ENCODE results near the gene URI1. TPM values are rescaled to one million over a fixed set of nuclear protein-coding genes. Genes with fewer than 3 reads are reported as not detected.
"Not testable (repeated sequence)": the region's sequence is repeated elsewhere in the genome, so short reads cannot be mapped to it uniquely, and the experiment has no call there.

URI1 gene
- total RNA-seq, 2 experiments from 2014 or later: 48.3 to 60.8 TPM

GRCh38 chr19:29966142-29966541 is 24.1 kb downstream of the URI1 start:
- H3K4me3 Mint-ChIP-seq; H3K36me3 Mint-ChIP-seq; H3K9me3 Mint-ChIP-seq (ENCODE audit: low read depth); H3K27me3 Mint-ChIP-seq; DNase-seq; H3K27ac Mint-ChIP-seq; ATAC-seq: not testable (repeated sequence)
- H3K4me1 Mint-ChIP-seq: peaks cover 47% of the 10 kb centered on the region
- CTCF ChIA-PET: interaction anchor here (0.8 to 1.5 kb wide), 6 partner anchors 12 to 80 kb away, joined by 3 to 4 read pairs (median 3); partner anchors contain the start of gene URI1

DNA sequence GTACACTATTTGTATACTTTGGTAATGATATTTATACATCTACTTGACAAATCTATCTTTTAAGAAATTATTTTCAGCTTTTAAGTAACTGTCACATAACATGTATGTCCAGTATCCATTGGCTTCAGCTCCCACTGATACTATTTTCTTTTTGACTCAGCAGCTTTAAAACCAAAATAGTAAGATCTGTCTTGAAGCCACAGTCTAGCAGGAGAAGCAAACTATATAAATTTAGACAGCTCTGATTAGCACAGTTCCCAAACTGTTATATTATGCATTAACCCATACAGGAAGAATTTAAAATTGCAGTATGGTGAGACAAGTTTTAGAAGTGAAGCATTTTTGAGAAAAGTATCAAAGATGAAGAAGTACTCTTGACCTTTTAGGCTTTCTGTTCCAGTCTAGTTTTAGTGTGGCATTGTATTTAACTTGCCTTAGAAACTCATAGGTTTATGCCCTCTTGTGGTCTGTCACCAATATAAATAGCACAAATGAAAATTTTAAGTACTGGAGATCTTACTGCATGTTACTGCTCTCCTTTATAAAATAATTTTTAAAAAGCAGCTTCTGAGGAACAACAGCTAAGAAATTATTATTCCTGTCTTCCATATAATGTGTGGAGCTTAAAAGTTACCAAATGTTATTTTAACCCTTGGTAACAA is 24.7 kb downstream of the URI1 start:
- H3K4me3 Mint-ChIP-seq: no peak overlapping the region
- no peak overlapping the region for H3K27ac Mint-ChIP-seq

GRCh38 chr19:29967623-29968022 is 25.6 kb downstream of the URI1 start:
- CTCF ChIA-PET: interaction anchor here (1.3 to 1.5 kb wide), 2 partner anchors 16 to 78 kb away, joined by 3 read pairs; no protein-coding TSS in a partner anchor
- Mint-ChIP-seq H3K4me3 (no peak overlapping the region), H3K4me1 (peaks cover 38% of the 10 kb centered on the region), H3K36me3 (peaks cover 1% of the 10 kb centered on the region), H3K9me3 (ENCODE audit: low read depth) (no peaks in the 10 kb centered on the region), H3K27ac (no peak overlapping the region), H3K27me3 (no peaks in the 10 kb centered on the region)
- DNase-seq (no peak), ATAC-seq (no peak)

More for the DNA sequence above, 24.7 kb downstream of the URI1 start:
- CTCF ChIA-PET: interaction anchor here (0.8 to 1.5 kb wide), 6 partner anchors 11 to 80 kb away, joined by 3 to 4 read pairs (median 3); partner anchors contain the start of gene URI1
- DNase-seq (no peak), ATAC-seq (peak; percentile 23)
- Mint-ChIP-seq H3K27me3 (no peaks in the 10 kb centered on the region), H3K4me1 (peaks cover 44% of the 10 kb centered on the region), H3K36me3 (peaks cover 1% of the 10 kb centered on the region), H3K9me3 (ENCODE audit: low read depth) (no peaks in the 10 kb centered on the region)

DNA sequence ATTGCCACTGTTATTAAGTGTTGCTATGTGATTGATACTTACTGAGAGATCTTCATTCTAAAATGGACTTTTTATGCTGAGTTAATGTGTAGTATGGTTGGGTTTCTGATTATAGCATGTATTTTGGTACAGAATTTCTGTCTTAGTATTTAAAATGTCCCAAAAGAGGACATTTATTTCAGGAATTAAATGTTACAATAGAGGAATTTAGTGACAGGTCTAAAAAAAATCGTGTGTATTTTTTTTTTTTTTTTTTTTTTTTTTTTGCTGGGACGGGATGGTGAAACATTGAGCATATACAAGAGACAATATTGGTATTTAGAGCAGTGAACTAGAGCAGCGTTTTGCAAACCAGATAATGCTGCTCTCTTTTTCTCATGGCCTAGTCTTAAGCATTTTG is 27.9 kb downstream of the URI1 start:
- H3K4me1 Mint-ChIP-seq: peaks cover 26% of the 10 kb centered on the region
- CTCF ChIA-PET: no interaction called here
- no peak overlapping the region for H3K27ac Mint-ChIP-seq

GRCh38 chr19:29971002-29971401 is 29.0 kb downstream of the URI1 start:
- DNase-seq (no peak), ATAC-seq (no peak)
- H3K9me3 Mint-ChIP-seq (ENCODE audit: low read depth): no peaks in the 10 kb centered on the region
- H3K27me3 Mint-ChIP-seq: no peaks in the 10 kb centered on the region
- H3K4me1 Mint-ChIP-seq: peaks cover 16% of the 10 kb centered on the region
- H3K4me3 Mint-ChIP-seq: no peak overlapping the region
- H3K27ac Mint-ChIP-seq: no peak overlapping the region
- CTCF ChIA-PET: no interaction called here
- peaks cover 8% of the 10 kb centered on the region for H3K36me3 Mint-ChIP-seq

More for the DNA sequence above, 27.9 kb downstream of the URI1 start:
- Mint-ChIP-seq H3K4me3 (no peak overlapping the region), H3K36me3 (peaks cover 4% of the 10 kb centered on the region), H3K27me3 (no peaks in the 10 kb centered on the region), H3K9me3 (ENCODE audit: low read depth) (no peaks in the 10 kb centered on the region)
- ATAC-seq (no peak), DNase-seq (no peak)

DNA sequence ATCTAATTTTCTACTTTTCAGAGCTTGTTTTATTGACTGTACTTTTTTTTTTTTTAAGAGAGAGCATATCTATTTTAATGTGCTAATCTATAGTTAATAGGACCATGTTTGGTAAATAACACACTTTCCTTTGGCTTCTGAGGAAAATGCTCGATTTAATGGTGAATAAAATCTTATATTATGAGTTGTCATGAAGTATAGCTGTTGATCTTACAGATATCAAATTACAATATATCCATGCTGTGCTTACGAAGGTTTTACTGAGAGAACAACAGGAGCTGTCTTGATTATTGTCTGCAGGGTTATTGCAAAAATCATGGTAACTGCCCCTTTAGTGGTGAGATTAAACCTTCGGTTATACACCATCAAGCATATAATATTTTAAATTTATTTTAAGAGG is 29.6 kb downstream of the URI1 start:
- H3K4me1 Mint-ChIP-seq: peaks cover 10% of the 10 kb centered on the region
- H3K4me3 Mint-ChIP-seq: no peak overlapping the region

GRCh38 chr19:29974701-29975100 is 32.7 kb downstream of the URI1 start:
- ATAC-seq (no peak), DNase-seq (no peak)
- Mint-ChIP-seq H3K4me3 (no peak overlapping the region), H3K4me1 (peaks cover 12% of the 10 kb centered on the region), H3K36me3 (peaks cover 8% of the 10 kb centered on the region), H3K27ac (no peak overlapping the region), H3K9me3 (ENCODE audit: low read depth) (no peaks in the 10 kb centered on the region), H3K27me3 (no peaks in the 10 kb centered on the region)
- CTCF ChIA-PET: no interaction called here

More for the DNA sequence above, 29.6 kb downstream of the URI1 start:
- ATAC-seq: no peak
- Mint-ChIP-seq H3K9me3 (ENCODE audit: low read depth) (no peaks in the 10 kb centered on the region), H3K27me3 (no peaks in the 10 kb centered on the region), H3K36me3 (peaks cover 8% of the 10 kb centered on the region), H3K27ac (no peak overlapping the region)
- CTCF ChIA-PET: no interaction called here
- no peak for DNase-seq

DNA sequence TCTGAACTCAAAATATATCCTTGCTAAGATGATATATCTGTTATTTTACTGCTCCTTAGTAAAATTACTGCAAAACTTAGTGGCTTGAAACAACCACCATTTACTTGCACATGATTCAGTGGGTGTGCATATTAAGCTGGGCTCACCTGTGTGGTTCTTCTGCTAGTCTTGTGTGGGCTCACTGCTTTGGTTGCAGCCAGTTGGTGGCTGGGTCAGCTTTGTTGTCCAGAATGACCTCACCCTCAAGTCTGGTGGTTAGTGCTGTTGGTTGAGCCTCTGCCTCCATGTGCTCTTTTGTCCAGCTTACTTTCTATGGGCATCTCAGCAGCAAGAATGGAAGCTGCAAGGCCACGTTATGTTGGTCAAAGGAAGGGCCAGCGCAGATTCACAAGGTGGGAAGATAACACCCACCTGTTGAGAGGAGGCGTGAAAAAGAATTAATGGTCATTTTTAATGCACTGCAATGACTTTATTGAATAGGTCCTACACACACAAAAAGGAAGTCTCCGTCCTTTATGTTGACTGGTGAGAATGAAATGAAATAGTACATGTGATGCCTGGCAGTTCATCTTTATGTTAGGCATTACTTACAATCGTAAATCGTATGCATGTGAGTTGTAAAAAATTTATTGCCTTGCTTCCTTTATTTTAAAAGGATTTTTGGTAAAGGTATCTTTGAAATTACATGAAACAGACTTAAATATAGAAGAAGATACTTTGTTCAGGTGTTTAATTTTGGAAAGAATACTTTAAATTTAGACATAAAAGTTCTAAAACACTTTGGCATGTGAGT is 34.3 kb downstream of the URI1 start:
- CTCF ChIA-PET: interaction anchor here (1.0 to 1.2 kb wide), 2 partner anchors 16 to 43 kb away, joined by 3 to 4 read pairs; no protein-coding TSS in a partner anchor
- Mint-ChIP-seq H3K4me3 (no peak overlapping the region), H3K27ac (no peak overlapping the region), H3K27me3 (no peaks in the 10 kb centered on the region), H3K4me1 (peaks cover 16% of the 10 kb centered on the region), H3K9me3 (ENCODE audit: low read depth) (no peaks in the 10 kb centered on the region), H3K36me3 (peaks cover 15% of the 10 kb centered on the region)
- ATAC-seq: no peak
- DNase-seq: no peak

DNA sequence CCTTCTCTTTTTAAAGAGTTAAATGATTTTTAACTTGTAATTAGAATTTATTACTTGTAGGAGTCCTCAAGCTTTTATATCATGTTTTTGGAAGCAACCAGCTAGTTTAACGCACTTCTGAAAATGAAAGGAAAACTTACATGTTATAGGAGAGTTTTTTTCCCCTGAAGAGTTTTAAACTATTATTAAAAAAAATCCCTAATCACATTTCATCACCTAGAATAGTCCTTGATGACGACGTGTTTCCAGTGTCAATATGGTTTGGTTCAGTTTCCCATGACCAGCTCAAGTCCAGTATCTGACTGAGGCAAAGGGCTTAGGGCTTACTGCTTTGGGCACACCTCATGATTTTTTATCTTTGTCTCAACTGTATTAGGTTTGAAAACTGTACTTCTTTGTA is 36.0 kb downstream of the URI1 start:
- Mint-ChIP-seq H3K4me1 (peaks cover 19% of the 10 kb centered on the region), H3K27me3 (no peaks in the 10 kb centered on the region), H3K4me3 (no peak overlapping the region), H3K27ac (no peak overlapping the region), H3K36me3 (peaks cover 16% of the 10 kb centered on the region), H3K9me3 (ENCODE audit: low read depth) (no peaks in the 10 kb centered on the region)
- DNase-seq: no peak
- ATAC-seq: peak; percentile 47
- CTCF ChIA-PET: interaction anchor here (0.9 kb wide), 1 partner anchor 12 kb away, joined by 3 read pairs; no protein-coding TSS in a partner anchor

DNA sequence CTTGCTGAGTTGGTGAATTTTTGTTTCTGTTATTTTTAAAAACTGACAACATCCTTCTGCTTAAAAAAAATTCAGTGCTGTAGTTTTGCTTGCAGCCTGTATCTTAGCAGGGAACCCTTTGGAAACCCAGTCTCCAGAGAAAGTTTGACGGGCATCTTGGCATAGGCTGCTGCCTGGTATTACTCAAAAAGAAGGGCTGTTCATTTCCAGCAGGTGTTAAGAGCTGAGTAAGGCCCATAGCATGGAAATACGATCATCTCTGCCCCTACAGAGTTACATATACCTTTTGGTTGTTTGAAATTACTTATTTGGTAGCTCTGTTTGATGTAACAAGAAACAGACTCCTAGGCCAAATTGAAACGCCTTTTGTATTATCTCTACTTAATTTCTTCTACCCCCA is 41.5 kb downstream of the URI1 start:
- CTCF ChIA-PET: interaction anchor here (0.7 kb wide), 1 partner anchor 17 kb away, joined by 3 read pairs; no protein-coding TSS in a partner anchor
- DNase-seq (no peak), ATAC-seq (no peak)
- no peak overlapping the region for H3K4me3 Mint-ChIP-seq
- H3K9me3 Mint-ChIP-seq (ENCODE audit: low read depth): no peaks in the 10 kb centered on the region
- H3K4me1 Mint-ChIP-seq: peaks cover 10% of the 10 kb centered on the region
- no peaks in the 10 kb centered on the region for H3K27me3 Mint-ChIP-seq
- no peak overlapping the region for H3K27ac Mint-ChIP-seq
- peaks cover 31% of the 10 kb centered on the region for H3K36me3 Mint-ChIP-seq

DNA sequence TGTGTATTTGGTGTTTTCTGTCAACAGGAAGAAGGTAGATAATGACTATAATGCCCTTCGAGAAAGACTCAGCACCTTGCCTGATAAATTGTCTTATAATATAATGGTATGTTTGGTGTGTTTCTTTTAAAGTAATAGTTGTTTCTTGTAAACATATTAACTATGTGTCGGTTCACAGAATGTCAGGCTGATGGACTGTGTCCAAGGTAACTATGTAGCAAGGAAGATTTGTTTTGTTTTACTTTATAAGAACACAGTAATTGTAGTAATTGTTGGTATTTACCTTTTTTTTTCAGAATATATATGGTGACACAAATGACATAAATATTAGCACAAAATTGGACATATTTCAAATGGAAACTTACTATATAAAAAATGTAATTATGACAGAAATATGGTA is 43.2 kb downstream of the URI1 start:
- no peaks in the 10 kb centered on the region for H3K27me3 Mint-ChIP-seq
- no peak overlapping the region for H3K27ac Mint-ChIP-seq
- peaks cover 39% of the 10 kb centered on the region for H3K36me3 Mint-ChIP-seq
- H3K9me3 Mint-ChIP-seq (ENCODE audit: low read depth): no peaks in the 10 kb centered on the region
- CTCF ChIA-PET: no interaction called here
- DNase-seq: no peak
- H3K4me3 Mint-ChIP-seq: no peak overlapping the region
- ATAC-seq: no peak
- peaks cover 8% of the 10 kb centered on the region for H3K4me1 Mint-ChIP-seq

DNA sequence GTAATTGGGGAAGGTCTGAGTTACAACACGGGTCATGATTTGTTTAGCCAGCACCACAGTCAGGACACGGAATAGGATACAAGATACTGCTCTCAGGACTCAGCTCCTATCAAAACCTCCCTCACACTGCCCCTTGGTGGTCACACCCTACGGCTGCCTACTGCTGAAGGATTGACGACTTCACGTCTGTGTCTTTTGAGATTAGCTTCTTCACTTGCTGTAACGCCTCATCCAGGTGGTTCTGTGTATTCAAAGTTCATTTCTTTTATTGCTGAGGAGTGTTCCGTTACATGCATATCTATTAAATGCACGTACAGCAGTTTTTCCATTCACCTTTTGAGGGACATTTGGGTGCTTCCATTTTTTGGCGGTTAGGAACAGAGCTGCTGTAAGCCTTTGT is 46.3 kb downstream of the URI1 start:
- no peak for DNase-seq
- Mint-ChIP-seq H3K27ac (no peak overlapping the region), H3K27me3 (no peaks in the 10 kb centered on the region), H3K4me1 (no peaks in the 10 kb centered on the region), H3K9me3 (ENCODE audit: low read depth) (peaks cover 5% of the 10 kb centered on the region), H3K36me3 (peaks cover 61% of the 10 kb centered on the region), H3K4me3 (no peak overlapping the region)
- ATAC-seq: no peak
- CTCF ChIA-PET: no interaction called here

GRCh38 chr19:29992233-29992867 is 50.3 kb downstream of the URI1 start:
- ATAC-seq: no peak
- CTCF ChIA-PET: no interaction called here

More at GRCh38 chr19:29992233-29992867, 50.3 kb downstream of the URI1 start:
- Mint-ChIP-seq H3K27me3 (no peaks in the 10 kb centered on the region), H3K9me3 (ENCODE audit: low read depth) (peaks cover 7% of the 10 kb centered on the region), H3K27ac (no peak overlapping the region), H3K36me3 (peaks cover 78% of the 10 kb centered on the region), H3K4me1 (peaks cover 4% of the 10 kb centered on the region), H3K4me3 (no peak overlapping the region)
- no peak for DNase-seq
